HG03439 (cell line): ENCODE results near the gene DHRS7.

Experiments
- ATAC-seq: cut with Tn5 transposase; IDR thresholded peaks from one replicate; pipeline ENCODE4 v1.9.1; 2021; ENCODE audit warnings: mild to moderate bottlenecking, moderate library complexity; ENCODE audit not compliant: unreplicated experiment

DHRS7 gene

DNA sequence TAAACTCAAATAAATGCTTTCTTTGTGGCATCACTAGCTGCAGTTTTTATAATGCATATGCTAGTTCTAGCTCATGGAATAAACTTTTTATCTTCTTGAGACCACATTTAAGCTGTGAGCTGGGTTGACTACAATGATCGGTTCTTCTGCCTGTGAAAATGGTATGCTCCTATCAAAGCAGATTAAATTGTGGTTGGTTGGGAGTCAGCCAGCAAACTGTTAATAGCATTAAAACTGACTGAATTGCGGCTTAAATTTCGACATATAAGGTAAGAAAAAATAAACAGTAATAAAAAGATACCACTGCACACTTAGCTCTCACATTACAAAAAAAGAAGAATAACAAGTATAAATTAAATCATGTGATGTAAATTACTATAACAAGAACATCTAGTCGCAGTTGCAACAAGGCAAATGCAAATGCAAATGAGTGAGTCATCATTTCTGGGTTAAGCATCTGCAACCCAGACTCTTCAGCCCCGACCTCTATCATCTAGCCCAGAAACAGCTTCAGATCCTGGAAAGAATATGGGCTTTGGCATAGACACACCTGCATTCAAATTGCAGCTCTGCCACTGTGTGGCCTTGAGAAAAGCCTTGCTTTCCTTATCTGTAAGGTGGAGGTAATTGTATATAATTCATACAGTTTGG is 19.8 kb upstream of the DHRS7 start:
- no peak for ATAC-seq

DNA sequence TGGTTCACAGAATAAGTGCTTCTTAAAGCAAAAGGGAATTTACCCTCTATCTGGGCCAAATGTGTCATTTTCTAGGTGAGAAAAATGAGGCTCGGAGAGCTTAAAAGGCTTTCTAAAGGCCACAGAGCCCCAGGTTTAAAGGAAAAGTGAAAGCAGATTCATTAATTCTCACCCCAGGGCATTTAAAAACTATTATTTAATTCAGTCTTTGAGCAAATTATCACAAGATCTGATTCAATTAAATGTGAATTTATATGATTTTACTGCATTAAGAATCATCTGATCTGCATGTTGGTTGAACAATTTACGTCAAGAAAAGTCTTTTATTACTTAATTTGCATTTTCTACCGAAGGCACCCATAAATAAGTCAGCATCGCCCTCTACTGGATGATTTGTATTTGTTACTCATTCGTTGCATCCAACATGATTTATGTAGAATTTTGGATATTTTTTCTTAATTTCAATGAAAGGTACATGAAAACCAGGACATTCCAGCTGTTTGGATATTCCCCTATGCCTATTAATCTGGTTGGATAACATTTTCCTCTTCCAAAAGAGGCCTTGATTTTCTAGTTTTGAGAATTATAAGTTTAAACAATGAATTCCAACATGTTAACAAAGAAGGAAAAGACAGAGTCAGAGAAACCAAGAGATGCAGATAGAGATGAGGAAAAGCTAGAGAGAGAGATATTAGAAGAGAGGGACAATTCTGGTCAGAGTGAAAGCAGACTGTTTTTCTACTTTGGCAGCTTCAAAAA is 19.1 kb upstream of the DHRS7 start:
- ATAC-seq: peak; percentile 47

DNA sequence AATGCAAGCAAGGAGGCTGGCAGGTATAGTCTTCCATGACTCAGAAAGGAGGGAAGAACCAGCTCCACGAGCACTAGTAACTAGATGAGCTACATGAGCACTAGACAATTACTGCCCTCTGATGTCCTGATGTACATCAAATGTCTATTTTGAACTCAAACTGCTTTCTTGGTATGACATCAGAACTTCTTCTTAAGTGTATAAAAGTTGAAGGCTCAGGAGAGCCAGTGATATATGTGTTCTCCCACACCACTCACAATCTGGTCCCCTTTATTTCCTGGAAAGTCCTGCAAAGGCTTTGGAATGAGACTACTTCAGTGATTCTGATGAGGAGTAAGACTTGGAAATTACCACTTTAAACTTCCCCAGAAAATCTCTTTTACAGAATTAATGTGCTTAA is 18.5 kb upstream of the DHRS7 start:
- peak; percentile 52 for ATAC-seq

DNA sequence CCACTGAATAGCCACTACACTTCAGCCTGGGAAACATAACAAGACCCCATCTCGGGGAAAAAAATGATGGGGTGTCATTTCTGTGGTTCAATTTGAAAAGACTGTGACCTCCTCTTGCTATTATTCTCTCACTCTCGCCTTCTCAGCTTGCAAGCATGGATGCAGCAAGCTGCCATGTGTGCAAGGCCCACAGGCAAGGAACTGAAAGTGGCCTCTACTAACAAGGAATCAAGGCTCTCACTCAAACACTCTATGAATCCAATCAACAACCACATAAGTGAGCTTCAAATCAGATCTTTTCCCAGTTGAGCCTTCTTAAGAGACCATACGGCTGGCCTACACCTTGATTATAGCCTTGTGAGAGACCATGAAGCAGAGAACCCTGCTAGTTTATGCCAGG is 17.9 kb upstream of the DHRS7 start:
- no peak for ATAC-seq

DNA sequence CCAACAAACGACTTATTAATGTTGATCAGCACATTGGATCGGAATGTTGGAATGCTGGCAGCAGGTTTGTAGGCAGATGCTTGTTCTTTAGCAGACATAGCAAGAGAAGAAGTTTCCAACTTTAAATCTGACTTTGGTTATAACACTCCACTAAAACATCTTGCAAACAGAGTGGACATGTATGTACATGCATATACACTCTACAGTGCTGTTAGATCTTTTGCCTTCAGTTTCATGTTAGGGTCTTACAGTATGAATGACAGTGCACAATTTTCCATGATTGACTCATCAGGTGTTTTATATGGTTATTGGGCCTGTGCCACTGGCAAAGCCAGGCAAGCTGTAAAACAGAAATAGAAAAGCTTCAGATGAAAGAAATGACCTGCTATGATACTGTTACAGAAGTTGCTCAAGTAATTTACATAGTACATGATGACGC is 14.3 kb upstream of the DHRS7 start:
- no peak for ATAC-seq

DNA sequence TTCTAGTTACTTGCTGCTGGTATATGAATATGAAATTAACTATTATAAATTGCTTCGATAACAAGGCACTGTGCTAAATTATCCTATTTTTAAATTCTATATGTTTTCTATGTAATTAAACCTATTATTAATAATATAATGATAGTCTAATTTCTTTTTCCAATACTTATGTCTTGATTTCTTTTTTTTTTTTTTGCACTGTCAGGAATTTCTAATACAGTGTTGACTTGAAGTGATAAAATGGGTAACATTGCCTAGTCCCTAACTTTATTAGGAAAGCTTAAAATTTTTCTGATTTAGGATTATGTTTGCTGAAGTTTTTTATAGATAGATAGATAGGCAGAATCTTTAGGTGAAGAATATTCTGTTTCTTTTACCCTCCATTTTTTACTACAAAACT is 13.6 kb upstream of the DHRS7 start:
- ATAC-seq: no peak

DNA sequence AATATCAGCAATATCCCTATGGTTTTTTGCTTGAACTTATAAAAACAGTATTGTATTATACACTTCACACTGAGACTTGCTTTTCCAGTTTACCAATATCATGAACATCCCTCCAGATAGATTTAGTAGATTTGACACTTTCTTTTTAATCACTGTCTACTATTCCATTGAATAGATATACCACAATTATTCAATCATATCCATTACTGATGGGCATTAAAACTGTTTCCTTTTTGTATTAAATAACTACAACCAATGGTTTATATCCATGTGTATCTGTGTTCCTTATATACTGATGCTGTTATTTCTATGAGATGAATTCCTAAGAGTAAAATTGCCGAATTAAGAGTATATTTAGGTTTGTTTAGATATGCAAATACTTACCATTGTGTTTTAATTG is 13.0 kb upstream of the DHRS7 start:
- no peak for ATAC-seq

DNA sequence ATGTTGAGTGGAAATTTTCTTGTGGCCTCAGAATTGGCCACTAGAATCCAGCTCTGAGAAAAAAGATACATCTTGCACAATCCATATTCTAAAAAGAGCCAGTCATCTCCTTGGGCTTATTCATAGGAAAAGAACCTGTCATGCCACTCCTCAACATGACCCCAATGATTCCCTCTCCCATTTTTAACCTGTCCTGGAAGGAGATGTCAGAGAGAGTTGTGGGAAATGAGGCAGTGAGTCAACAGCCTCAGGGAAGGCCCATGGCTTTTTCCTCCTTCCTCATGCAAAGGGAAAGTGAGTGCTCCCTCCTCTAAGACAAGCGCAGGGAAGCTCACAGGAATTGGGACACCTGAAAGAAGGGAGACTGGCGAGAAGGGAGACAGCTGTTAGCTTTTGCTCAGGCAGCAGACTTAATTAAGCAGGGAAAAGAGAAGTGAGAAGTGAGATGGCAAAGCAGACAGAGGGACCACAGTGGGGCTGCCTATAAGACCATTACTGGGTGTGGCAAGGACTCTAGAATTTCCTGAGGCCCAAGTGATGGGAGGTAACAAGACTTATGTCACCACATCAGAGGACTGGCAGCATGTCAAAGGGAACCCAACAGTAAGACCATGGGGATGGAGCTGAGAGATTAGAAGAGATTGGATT is 10.2 kb upstream of the DHRS7 start:
- ATAC-seq: no peak

DNA sequence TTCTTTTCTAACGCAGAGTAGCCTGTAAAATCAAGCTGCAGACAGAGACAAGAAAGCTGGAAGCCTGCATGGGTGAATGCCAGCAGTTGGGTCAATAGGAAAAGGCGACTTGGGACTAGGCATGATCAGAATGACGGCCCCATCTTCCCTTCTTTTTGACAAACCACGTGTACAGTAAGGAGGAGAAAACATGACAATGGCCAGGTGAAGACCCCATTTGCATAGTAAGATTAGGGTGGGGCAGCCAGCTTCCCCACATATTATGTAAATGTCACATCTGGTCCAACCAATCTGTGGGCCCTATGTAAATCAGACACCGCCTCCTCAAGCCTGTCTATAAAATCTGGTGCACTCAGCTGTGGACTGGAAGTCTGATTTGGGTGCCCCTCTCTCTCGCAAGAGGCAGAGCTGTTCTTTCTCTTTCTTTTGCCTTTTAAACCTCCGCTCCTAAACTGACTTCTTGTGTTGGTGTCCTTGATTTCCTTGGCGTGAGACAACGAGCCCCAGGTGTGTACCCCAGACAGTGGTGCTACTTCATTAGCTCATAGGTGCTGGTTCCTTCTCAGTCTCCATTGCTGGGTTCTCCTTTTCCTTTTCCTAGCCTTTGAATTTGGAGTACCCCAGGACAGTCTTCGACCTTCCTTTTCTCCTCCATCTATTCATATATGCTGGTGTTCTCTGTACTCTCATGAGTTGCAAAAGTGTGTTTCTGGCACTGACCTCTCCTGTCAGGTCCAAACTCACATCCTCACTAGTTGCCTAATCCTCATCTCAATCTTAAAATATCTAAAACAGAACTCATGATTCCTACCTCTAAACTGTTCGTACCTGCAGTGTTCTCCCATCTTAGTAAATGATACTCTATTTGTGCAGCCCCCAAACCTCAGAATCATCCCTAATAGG is 9.4 kb upstream of the DHRS7 start:
- no peak for ATAC-seq

DNA sequence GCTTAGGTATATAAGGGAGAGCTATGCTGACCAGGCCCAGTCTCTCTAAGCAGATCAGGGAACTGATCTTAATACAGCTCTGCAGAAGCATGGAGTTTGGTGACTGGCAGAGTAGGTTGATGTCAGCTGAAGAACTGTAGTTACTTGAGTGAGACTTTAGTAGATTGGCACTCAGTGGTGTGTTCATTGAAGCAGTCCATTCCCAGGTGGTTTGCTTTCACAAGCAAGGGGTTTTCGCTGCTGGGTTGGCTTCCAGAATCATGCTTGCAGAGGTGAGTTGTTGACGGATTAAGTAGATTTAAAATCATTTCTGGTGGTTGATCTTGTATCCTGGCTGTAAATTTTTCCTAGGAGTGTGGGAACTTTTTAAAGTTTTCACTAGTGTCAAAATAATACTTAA is 6.5 kb upstream of the DHRS7 start:
- no peak for ATAC-seq

DNA sequence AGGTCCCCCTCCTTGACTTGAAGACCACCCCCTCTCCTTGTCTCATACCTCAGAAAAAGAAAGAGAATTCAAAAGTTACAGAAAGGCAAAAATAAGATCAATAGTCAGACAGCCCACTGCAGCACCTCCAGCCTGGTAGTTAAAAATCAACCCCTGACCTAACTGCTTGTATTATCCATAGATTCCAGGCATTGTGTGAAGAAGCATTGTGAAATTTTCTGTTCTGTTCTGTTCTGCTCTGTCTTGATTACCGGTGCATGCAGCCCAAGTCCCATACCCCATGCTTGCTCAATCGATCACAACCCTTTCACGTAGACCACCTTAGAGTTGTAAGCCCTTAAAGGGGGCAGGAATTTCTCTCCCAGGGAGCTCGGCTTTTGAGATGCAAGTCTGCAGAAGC is 5.8 kb upstream of the DHRS7 start:
- ATAC-seq: no peak

DNA sequence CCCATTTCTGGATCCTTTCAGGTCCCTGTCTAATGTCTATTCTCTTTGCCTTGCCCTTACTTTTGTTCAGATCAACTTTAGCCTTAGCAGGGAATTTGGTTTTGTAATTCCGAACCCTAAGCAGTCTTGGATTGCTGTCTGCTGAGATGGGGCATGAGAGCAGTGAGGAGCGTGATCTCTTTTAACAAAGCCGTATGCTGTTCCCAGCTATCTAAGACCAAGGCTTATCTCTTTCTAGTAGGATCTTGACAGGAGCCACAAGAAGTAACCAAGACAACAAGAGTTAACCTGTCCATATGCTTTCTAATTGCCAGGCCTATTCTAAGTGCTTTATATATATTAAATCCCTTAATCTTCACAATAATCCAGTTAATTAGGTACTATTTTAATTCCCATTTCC is 4.5 kb upstream of the DHRS7 start:
- no peak for ATAC-seq

DNA sequence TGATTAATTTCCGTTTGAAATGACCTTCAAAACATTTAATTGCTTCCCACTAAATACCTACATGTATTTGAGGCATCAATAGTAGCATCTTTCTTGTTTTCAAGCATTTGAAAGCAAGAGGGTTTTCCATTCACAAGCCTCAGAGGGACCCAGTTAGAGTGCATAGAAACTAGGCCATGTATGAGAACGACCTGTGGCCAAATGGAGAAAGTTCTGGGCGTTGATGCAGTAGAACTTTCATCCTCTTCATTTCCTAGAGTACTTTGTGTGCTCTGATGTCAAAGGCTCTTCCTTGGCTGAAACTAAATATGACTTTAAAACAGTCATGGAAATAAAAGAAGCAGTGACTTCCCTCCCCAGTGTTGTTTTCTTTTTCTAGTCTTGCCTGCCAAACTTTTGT is 944 bp upstream of the DHRS7 start:
- no peak for ATAC-seq

DNA sequence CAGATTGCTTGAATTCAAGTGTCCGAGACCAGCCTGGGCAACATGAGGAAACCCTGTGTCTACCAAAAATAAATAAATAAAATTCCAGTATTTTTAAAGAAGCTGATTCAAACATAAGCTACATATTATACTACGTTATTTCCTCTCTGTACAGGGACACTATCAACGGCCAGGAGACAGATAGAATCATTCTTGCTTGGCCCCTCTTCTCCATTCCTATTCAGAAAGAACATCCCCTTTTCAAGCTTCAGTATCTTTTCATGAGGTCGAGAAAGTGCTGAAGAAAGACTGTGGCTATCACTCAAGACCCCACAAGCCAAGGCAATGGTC is 314 bp upstream of the DHRS7 start:
- peak; percentile 12 for ATAC-seq

DNA sequence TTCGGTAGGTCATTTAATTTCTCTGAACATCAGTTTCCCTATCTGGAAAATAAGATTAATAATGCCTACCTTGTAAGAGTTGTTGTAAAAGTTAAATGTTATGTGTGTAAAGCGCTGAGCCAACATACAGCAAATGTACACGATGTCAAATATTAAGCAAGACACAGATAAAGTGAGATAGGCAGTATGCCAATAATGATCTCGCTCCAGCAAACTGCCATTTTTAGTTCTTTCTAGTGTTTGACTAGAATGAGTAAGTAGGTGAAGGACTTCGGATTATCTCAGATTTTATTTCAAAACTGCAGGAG is 840 bp downstream of the DHRS7 start:
- peak; percentile 18 for ATAC-seq

DNA sequence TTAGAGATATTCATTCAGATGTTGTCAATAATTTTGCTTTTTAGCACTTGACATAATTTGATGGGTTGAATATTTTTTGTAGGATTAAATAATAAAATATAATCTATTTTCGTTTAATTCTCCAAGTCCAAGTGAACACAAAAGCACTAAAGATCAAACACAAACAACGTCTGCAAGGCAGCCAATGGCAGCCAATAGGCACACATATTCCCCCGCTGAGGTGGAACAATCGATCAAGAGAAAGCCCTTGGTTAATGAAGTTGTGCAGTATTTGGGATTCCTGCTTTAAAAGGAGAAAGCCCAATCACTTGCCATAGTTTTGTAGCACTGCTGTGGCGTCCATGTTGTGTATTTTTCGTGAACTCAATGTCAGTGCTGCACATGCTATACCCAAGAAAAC is 1.5 kb downstream of the DHRS7 start:
- no peak for ATAC-seq

DNA sequence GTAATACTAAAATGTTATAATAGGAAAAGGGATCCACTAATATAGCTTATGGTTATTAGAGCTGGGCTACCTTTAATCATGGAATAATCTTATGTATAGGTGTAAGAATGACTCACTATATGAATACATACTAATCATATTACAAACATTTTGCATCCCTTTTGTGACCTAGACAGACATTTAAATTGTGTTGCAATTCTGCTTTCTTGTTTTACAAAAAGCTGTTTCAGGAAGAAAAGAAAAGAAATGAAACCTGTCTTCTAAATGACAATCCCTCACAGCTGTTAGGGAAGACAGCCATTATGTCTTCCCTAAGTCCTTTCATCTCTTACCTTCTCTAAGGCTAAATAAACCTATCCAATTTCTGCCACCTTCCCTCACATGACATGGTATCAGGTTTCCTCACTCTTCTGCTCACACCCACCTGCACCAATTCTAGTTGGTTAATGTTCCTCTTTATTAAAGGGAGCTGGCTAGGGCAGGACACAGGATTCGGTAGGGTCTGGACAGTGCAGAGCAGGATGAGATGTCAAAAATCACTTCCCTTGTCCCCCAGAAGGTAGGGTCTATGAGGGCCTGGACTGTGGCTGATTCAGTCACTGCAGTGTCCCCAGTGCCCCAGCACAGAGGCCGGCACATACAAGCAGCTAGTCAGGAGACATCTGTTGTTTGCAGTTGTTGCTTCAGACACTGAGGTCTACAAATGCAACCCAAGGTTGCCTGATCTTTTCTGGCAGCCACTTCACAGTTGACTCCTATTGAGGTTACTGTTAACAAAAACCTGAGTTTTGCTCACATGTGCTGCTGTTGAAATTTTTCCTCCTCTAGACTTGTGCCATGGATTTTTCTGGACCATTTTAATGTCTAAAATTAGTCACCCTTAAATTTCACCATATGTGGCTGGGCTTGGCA is 3.7 kb downstream of the DHRS7 start:
- no peak for ATAC-seq

DNA sequence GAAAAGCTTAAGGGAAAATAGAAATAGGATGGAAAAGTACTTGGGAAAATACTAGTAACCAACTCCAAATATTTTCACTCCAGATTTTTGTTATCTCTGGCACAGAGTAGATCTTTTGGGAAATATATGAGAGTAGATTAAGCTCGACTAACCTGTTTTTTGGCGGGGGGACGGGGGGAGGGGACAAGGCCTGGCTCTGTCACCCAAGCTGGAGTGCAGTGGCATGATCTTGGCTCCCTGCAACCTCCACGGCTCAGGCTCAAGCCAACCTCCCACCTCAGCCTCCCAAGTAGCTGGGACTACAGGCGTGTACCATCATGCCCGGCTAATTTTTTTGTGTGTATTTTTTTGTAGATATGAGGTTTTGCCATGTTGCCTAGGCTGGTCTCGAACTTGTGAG is 4.8 kb downstream of the DHRS7 start:
- ATAC-seq: no peak

DNA sequence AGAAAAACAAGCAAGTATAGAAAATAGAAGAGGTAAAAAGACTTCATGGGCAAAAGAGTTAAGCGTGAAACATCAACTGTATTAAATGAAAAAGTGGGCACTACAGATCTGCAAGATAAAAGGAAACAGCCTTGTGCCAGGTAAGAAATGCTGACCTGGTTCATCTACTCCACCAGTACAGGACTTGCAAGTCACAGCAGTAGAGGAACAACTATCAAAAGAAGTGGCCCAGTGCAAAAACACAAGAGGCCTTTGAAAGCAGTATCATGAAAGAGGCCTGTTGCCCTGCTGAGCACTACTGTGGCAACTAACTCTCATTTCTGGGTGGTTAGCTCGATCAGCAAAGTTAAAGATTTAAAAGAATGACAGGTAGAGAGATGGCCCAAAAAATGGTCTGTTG is 10.5 kb downstream of the DHRS7 start:
- no peak for ATAC-seq

DNA sequence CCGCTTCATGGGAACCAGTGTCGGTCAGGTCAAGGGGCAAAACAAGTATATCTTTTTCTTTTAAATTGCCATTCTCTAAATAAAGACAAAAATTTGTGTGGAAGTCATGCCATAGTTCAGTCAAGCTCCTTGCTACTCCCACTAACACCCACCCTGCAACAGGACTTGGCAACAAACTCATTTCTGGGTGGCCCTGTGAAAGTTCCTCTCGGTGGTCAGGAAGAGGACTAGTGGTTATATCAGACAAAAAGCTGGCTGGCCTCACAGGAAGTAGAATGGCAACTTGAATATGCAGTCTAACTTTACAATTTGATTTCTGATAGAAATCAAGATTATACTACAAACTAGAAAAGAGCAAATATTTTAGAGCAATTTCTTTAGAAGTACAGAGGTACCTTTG is 11.2 kb downstream of the DHRS7 start:
- ATAC-seq: no peak

DNA sequence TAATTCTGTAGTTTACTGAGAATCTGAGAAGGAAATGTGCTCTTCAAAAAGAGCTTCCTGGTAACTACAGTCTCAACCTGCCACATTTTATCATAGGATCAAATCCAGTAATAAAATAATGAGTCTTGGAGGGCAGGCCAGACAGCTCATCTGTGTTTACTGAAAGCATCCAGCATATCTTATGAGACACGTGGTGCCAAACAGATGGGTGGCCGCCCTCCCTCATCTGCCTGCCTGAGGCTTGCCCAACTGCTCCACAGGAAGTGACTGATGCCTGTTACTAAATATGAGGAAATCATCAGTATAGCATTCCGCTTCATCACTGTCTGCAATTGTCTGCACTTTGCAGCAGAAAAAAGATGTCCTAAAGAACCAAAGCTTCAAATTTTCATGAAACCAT is 13.5 kb downstream of the DHRS7 start:
- ATAC-seq: peak; percentile 61
